HG03457 (cell line): ENCODE measurements around the gene SIRPG.
"Not testable (repeated sequence)": the region's sequence is repeated elsewhere in the genome, so short reads cannot be mapped to it uniquely, and the experiment has no call there.

Source experiments
- ATAC-seq: cut with Tn5 transposase; IDR thresholded peaks from one replicate; pipeline ENCODE4 v1.9.1; 2021; ENCODE audit warnings: moderate number of reproducible peaks; ENCODE audit not compliant: unreplicated experiment

The SIRPG gene

DNA sequence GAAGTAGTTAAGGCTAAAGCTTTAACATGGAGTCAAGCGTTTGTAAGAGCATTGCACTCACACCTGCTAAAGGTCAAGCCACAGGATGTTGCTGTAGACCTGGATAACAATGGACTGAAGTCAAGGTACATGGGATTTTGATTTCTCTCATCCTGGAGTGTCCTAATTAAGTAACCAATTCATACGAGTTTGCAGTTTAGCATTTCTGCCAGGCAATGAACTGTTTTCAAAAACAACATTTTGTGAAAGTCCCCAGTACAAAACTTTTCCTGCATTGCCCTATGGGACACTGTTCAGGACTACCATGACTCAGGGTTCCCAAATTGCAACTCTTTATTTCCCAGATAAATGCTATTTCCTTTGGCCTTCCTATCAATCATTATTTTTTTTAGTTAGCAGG, 20.4 kb downstream of the SIRPG start:
- no peak for ATAC-seq

DNA sequence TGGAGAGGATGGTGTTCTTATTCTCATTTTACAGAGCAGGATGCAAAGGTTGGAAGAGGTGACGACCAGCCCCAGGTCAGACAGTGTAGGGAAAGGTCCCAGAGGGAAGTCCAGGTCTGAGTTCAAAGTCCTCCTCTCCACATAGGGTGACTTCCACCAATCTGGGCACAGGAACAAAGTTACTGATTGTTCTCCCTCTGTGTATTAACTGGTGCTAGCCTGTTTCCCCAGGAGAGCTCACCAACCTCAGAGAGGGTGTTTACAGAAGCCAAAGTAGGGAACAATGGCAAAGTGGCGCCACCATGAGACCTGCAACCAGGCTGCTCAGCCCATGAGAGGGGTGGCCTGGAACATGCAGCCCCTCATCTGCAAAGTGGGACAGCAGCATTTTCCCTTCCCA, 21.0 kb downstream of the SIRPG start:
- ATAC-seq = no peak

DNA sequence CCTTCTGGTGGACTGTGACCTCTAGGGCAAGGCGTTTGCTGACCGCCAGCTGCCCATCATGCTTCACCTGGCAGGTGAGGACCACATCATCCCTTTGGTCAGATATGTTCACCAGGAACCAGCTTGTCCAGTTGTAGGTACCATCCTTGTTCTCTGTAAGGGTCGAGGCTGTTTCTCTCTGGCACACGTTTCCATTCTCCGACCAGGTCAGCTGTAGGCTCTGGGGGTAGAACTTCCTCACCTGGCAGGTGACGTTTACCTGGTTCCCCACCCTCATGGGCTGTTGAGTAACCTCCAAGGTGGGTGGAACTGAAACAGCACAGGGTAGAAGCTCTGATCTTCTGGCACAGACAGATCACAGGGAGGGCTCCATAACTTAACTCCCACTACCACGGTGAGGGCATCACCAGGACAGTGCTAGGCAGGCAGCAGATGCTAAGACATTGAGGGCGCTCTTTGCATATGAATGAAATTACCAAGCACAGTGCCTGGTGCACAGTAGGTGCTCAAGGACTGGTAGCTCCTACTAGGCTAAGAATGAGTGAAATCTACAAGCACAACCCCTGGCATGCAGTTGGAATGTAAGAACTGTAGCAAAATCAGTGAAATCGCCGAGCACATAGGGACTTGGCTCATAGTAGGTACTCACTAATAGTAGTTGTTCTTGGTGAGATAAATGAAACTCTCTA, 22.1 kb downstream of the SIRPG start:
- no peak for ATAC-seq

DNA sequence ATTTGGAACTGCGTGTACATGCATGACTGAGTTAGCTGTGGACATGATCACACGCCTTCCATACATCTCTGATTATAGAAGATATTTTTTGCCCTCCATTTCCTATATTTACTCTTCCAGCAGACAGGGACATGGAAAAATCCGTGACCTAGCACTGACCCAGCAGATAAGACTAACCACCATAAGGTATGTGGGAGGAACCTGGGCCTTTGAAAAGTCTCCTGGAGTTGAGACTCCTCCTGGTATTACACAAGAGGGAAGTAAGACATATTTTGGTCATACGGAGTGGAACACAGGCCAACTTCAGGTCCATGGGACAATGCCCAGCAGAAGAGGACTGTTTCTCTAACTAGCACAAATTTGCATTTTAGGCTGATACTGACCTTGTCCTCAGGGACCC, 24.0 kb downstream of the SIRPG start:
- no peak for ATAC-seq

DNA sequence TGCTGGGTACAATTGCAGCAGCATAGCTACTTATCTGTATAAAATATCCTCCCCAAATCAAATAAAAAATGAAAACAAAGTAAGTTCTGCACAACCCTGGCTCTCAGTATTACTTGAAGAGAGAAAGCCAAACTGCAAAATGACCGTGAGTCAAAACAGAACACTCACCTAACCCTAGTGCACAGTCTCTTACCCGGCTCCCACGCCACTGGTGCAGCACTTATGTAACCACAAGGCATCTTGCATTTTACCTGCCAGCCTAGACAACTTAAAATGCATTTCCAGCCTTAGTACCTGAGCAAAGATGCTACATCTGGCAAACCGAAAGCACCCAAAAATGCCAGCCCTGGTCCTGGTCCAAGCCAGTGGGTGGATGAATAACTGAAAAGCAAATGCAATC, 25.4 kb downstream of the SIRPG start:
- ATAC-seq = no peak

DNA sequence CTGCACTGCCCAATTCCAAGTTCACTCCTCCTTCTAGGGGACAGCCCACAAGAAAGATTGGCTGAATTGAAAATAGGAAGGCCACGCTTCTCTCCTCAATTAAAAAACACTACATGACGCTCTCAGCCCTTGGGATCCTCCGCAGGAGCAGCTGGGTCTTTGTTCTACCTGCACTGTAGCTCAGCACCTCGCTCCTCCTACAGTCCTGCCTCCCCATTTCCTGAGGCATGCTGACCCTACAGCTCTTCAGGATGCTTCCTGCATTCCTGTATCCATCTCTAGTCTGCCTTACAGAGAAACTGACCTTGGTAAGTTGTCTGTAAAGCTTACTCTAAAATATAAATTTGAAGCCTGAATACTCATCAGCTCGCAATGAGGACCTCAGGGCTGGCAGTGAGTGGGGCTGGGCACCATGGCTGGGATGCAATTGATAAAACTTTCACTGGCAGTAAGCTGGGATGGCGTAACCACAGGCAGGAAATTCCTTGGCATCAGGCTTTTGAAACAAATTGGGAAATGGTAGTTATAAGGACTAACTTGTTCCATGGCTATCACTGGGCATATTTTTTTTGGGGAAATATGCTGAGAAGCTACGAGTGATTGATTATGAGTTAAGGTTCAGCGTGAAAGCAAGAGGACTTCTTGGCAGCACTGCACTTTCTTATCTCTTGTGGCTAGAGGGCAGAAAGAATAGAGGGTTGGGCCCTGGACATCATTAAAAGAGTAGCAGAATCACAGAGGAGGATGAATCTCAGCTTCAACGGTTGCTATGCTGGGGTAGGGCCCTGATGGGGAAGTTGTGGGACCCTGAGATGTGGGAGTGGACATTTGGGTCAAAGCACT, 26.0 kb downstream of the SIRPG start:
- no peak for ATAC-seq

DNA sequence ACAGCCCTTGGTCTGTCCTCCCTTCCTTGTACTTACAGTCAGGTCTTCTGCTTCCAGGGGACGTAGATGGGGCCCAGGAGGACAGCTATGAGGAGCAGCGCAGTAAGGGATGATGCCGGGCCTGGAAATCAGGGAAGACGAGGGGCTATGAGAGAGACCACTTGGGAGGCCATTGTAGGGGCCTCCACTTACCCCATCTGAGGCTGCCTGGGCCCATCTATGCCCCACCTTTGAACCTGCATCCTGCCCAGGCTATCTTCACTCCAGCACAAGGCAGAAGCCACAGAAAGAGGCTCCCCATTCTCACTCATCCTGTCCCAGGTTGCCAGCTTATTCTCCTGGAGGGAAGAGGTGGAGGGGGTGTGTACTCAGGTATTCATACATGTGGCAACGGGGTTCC, 27.4 kb downstream of the SIRPG start:
- no peak for ATAC-seq

DNA sequence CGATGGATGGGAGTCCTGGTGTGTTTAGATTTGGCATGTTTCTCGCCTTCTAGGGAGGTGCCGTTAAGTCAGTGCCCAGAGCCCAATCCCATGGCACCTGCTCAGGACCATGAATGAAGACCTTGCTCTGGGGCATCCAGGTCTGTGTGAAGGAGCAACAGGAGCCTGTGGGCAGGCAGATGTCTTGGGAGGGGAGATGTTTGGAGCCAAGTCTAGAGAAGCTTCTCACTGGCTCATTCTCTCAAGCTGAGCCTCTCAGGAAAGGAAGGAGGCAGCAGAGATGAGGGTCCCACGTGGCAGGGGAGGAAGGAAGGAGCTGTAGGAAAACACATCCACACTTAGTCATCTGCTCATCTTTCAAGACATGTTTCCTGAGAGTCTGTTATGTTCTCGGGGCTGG, 28.3 kb downstream of the SIRPG start:
- no peak for ATAC-seq

DNA sequence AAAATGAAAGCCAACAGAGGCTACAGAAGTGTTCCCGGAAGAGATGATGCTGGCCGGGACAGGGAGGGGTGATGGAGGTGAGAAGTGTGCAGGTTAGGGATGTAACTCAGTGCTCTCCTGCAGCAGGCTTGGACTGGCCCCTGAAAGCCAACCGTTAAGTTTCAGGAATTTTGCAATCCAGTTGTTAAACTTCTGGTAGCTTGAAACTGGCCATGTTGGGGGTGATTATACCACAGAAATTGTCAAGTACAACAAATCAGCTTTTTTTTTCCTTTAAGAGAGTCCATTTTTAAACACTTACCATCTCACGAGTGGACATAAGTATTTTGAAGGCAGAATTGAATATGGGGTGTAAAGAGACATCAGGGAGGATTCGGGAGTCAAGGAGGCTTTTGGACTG, 29.0 kb downstream of the SIRPG start:
- ATAC-seq = no peak

DNA sequence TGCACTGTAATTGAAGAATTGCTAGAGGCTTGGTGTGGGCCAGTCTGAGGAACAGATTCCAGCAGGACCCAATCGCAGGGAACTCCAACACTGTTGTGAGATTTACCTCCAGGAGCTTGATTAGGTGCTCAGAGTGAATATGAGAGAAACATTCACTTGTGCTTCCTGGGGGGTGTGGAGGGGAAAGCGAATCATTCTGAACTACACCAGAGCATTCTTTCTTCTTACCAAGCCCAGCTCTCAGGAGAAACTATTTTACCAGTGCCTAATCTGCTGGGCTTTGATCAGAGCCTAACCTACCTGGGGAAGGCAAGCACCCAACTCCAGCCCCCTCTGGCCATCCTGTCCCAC, 30.4 kb downstream of the SIRPG start:
- no peak for ATAC-seq

DNA sequence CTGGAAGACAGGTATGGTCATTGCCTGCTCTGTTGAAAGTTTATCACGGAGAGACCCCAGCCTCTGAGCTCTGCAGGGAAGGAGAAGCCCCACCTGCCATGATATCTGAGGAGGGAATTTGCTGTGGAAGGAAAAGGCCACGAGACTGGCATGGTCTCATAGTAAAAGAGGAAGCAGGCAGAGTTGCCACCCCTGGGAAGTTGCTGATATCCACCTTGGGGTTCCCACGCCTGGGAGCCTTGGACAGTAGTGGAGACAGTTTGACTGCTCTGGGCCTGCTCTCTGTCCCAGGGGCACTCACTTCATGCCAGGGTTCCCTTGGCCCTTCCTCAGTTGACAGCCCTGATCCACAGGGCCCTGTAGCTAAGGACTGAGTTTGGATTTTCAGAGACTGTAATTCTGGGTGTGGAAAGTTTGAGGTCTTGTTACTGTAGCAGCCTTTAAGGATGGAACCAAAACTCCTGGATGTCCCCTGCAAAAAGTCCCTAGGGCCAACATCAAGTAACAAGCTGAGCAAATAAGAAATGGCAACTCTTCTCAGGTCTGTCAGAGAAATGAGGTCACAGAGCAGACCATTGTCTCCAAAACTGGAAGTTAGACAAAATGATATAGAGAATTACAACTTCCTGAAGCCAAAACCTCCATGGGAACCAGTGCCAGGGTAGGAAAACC, 30.9 kb downstream of the SIRPG start:
- ATAC-seq = no peak

DNA sequence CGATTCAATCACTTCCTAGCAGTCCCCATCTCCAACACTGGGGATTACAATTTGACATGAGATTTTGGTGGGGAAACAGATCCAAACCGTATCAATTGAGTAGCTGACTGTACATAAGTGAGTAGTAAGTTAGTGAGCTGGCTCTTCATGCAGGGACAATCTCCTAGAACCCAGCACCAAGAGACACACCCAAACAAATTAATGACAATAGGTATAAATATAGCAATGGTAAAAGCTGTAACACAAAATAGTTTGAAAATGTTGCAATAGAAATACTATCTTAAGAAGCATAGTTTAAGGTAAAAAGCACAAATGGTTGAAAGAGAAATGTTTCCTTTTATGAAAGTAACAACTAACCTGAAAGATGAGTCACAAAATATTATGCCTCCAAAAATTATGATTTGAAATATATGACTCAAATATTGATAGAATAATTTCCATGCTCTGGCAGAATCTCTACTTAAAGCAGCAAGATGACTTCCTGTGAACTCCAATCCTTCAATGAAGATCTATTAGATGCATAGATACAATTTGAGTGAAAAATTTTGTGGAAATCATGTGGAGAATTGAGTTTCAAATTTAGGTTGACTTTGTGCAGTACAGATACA, 32.4 kb downstream of the SIRPG start:
- ATAC-seq = no peak

DNA sequence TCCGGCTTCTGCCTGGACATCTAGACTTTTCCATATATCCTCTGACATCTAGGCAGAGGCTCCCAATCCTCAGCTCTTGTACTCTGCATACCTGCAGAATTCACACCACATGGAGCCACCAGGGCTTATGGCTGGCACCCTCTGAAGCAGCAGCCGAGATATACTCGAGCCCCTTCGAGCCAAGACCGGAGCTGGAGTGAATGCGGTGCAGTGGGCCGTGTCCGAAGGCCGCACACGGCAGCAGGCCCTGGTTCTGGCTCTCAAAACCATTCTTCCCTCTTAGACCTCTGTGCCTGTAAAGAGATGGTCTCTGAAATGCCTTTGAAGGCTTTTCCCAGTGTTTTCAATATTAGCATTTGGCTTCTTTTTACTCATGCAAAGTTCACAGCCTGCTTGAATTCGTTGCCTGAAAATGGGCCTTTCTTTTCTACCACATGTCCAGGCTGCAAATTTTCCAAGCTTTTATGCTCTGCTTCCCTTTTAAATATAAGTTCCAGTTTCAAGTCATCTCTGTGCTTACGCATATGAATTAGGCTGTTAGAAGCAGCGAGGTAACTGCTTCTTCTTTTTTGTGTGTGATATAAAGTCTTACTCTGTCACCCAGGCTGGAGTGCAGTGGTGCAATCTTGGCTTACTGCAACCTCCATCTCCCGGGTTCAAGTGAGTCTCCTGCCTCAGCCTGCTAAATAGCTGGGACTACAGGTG, 33.9 kb downstream of the SIRPG start:
- ATAC-seq = no peak

DNA sequence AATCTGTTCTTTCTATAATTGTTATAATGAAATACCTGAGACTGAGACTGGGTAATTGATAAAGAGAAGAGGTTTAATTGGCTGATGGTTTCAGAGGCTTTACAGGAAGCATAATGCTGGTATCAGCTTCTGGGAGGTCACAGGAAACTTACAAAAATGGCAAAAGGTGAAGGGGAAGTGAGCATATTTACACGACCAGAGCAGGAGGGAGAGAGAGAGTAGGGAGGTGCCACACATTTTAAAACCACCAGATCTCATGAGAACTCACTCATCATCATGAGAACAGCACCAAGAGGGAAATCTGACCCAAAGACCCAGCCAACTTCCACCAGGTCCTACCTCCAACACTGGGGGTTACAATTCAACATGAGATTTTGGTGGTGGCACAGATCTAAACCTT, 35.1 kb downstream of the SIRPG start:
- no peak for ATAC-seq

DNA sequence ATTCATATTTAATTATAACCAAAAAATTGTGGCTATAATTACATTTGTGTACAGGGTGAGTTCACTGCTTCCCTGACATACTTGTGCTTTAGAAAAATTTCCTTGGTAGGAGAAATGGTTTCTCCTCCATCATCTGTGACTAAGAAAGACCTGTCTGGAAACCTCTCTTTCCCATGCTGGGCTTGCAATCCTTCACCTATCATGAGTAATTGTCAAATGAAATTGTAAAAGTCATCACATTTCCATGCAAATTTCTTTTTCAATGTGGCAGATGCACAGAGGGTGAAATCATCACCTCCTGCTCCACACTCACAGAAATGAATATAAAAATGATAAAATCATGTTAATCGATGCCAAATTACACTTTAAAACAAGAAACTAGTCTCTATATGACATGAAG, 36.3 kb downstream of the SIRPG start:
- no peak for ATAC-seq

DNA sequence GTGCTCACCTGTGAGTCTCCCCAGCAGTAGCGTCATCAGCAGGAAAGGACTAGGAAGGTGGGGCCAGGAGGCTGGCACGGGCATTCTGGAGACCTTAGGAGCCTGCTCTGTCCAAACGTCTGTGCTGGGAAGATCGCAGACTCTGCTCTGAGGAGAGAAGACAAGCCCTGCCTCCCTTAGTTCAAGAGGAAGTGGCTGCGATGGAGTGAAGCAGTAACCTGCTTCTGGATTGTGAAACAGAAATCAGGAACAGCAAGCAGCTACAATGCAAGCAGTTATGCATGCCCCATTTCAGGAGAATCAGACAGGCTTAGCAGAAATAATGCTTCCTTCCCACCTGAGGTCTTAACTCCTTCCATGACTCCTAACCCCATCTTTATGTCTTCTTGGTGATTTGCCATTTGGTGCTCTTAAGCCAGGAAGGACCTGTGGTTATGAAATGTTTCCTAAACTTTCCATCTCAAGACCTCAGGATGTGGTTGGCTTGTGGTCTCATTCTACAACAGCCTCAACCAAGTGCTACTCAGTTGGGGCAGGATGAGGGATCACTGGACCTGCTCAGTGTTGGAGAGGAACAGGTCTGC, 37.6 kb downstream of the SIRPG start, which contains the start of gene SIRPB1:
TSS of gene SIRPB1 (minus strand) at position 149 of the 584 bp plus-strand sequence. CDS start at position 84, 65 bp downstream.
- ATAC-seq = no peak

DNA sequence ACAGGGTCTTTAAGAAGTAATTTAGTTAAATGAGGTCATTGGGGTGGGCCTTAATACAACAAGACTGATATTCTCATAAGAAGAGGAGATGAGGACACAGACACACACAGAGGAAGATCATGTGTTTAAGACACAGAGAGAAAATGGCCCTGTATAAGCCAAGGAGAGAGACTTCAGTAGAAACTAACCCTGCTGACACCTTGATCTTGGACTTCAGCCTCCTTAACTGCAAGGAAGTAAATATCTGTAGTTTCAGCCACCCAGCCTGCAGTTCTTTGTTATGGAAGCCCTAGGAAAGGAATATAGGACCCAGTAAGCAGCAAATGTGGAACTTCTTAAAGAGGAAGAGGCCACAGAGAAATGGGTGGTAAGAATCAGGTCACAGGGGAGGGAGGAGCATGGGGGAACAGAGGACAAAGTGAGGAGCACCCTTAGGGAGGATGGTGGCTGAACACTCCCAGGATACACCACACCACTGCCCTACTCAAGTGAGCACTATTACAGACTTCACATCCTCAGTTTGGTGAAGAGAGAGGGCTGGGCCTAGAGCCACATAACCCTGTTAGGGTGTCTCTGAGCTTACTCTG, 38.5 kb downstream of the SIRPG start:
- no peak for ATAC-seq

DNA sequence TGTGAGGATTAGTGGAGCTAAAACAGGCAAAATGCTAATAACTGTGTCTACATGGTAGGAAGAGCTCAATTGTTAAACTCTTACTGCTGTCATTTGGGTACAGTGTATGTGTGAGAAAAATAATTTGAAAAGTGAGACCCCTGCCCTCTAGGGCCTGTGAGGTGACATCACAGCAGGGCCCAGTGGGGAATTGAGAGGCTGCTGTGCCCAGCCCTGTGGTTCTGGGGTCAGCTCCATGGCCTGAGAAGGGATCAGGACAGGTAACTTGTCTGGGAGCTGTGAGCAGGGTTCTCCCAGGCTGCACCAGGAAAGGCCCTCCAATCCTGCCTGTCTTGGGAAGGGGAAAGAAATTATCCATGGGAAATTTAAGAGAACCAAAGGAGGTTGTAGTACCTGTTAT, 39.1 kb downstream of the SIRPG start:
- no peak for ATAC-seq

DNA sequence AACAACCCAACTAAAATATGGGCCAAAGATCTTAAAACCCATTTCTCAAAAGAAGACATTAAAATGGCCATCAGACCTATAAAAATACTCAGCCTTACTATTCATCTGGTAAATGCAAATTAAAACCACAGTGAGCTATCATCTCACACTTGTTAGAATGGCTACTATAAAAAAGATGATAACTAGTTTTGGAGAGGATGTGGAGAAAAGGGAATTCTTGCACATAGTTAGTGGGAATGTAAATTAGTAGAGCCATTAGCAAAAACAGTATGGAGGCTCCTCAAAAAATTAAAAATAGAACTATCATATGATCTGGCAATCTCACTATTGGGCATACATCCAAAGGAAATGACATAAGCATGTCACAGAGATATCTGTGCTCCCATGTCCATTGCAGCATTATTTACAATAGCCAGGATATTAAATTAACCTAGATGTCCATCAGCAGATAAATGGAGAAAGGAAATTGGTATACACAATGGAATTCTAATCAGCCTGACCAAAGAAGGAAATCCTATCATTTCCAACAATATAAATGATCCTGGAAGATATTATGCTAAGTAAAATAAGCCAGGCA, 40.6 kb downstream of the SIRPG start:
- ATAC-seq = no peak

DNA sequence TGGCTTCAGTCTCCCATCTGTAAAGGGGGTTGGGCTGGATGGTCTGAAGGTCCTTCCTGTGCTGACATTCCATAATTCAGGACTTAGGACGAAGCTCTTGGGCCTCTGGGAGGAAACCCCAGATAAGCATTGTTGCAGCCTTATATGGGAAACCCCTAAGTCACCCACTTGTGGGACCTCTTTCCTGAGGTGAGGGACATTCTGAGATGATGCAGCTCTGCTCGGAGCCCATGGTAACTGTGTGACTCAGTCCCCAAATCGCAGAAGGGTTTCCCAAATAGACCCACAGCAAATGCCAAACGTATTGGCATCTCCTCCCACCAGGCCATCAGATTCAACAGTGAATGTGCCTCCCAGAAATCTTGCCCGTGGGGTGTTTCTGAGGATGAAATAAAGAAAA, 47.2 kb downstream of the SIRPG start:
- not testable (repeated sequence) for ATAC-seq
